Measurements from ENCODE around the gene GPR25.

The GPR25 gene

GRCh38 chr1:200888349-200888838 is 15.6 kb downstream of the GPR25 start:
- Histone ChIP-seq H3K27me3 (replicated peaks; ENCODE audit: insufficient read depth, low read length) (no peaks in the 10 kb centered on the region), H3K4me1 (ENCODE audit: low read length) (peaks cover 48% of the 10 kb centered on the region), H3K4me3 (ENCODE audit: low read length) (peak overlapping the region; percentile 33), H3F3A (ENCODE audit: insufficient read depth, low read length) (peaks cover 53% of the 10 kb centered on the region), H2AFZ (ENCODE audit: low read length) (peak overlapping the region; percentile 56), H3K27ac (ENCODE audit: low read length) (peak overlapping the region; percentile 70), H3K9me2 (replicated peaks; ENCODE audit: insufficient read depth, low read length) (no peaks in the 10 kb centered on the region), H3K79me2 (ENCODE audit: low read length) (peaks cover 35% of the 10 kb centered on the region), H3K9ac (ENCODE audit: low read length) (peak overlapping the region; percentile 27; the same call in 1 of the 2 replicates), H3K36me3 (replicated peaks; ENCODE audit: insufficient read depth, low read length) (no peaks in the 10 kb centered on the region), H3K4me2 (ENCODE audit: low read depth, low read length) (peak overlapping the region; percentile 79), H4K20me1 (ENCODE audit: insufficient read depth, low read length) (no peaks in the 10 kb centered on the region), H3K9me3 (replicated peaks; ENCODE audit: insufficient read depth, low read length) (no peaks in the 10 kb centered on the region)
- peak; percentile 98 for DNase-seq
- no peak for TF ChIP-seq CTCF (IDR thresholded peaks at IDR 0.05; ENCODE audit: low read length)
- no peak for TF ChIP-seq EZH2phosphoT487 (IDR thresholded peaks at IDR 0.05; ENCODE audit: low read length)
- no peak for TF ChIP-seq EZH2 (optimal IDR thresholded peaks at IDR 0.05; ENCODE audit: low read depth, low read length)

GRCh38 chr1:200889571-200889970 is 16.8 kb downstream of the GPR25 start:
- no peak overlapping the region for H3K4me2 ChIP-seq (ENCODE audit: low read depth, low read length)
- H2AFZ ChIP-seq (ENCODE audit: low read length), result no peak overlapping the region
- no peak overlapping the region for H3K9ac ChIP-seq (ENCODE audit: low read length)
- no peaks in the 10 kb centered on the region for H4K20me1 ChIP-seq (ENCODE audit: insufficient read depth, low read length)
- H3K9me2 ChIP-seq (replicated peaks; ENCODE audit: insufficient read depth, low read length), result no peaks in the 10 kb centered on the region
- peaks cover 49% of the 10 kb centered on the region for H3F3A ChIP-seq (ENCODE audit: insufficient read depth, low read length)
- no peak for TF ChIP-seq EZH2 (optimal IDR thresholded peaks at IDR 0.05; ENCODE audit: low read depth, low read length)
- no peak for TF ChIP-seq EZH2phosphoT487 (IDR thresholded peaks at IDR 0.05; ENCODE audit: low read length)
- TF ChIP-seq CTCF (IDR thresholded peaks at IDR 0.05; ENCODE audit: low read length), result no peak
- H3K9me3 ChIP-seq (replicated peaks; ENCODE audit: insufficient read depth, low read length), result no peaks in the 10 kb centered on the region
- H3K4me3 ChIP-seq (ENCODE audit: low read length), result no peak overlapping the region
- peaks cover 59% of the 10 kb centered on the region for H3K4me1 ChIP-seq (ENCODE audit: low read length)
- H3K79me2 ChIP-seq (ENCODE audit: low read length), result peaks cover 47% of the 10 kb centered on the region
- DNase-seq, result no peak
- no peaks in the 10 kb centered on the region for H3K36me3 ChIP-seq (replicated peaks; ENCODE audit: insufficient read depth, low read length)
- H3K27me3 ChIP-seq (replicated peaks; ENCODE audit: insufficient read depth, low read length), result no peaks in the 10 kb centered on the region
- no peak overlapping the region for H3K27ac ChIP-seq (ENCODE audit: low read length)

GRCh38 chr1:200890027-200890426 is 17.2 kb downstream of the GPR25 start:
- Histone ChIP-seq H3K4me3 (ENCODE audit: low read length) (peak overlapping the region; percentile 79; the same call in 1 of the 2 replicates), H4K20me1 (ENCODE audit: insufficient read depth, low read length) (no peaks in the 10 kb centered on the region), H3K9me3 (replicated peaks; ENCODE audit: insufficient read depth, low read length) (no peaks in the 10 kb centered on the region), H3K36me3 (replicated peaks; ENCODE audit: insufficient read depth, low read length) (no peaks in the 10 kb centered on the region), H3K4me2 (ENCODE audit: low read depth, low read length) (peak overlapping the region; percentile 83; the same call in 1 of the 2 replicates), H3K27me3 (replicated peaks; ENCODE audit: insufficient read depth, low read length) (no peaks in the 10 kb centered on the region), H3K9me2 (replicated peaks; ENCODE audit: insufficient read depth, low read length) (no peaks in the 10 kb centered on the region), H3K79me2 (ENCODE audit: low read length) (peaks cover 52% of the 10 kb centered on the region), H3K9ac (ENCODE audit: low read length) (peak overlapping the region; percentile 97; the same call in 1 of the 2 replicates), H2AFZ (ENCODE audit: low read length) (no peak overlapping the region), H3F3A (ENCODE audit: insufficient read depth, low read length) (peaks cover 49% of the 10 kb centered on the region), H3K4me1 (ENCODE audit: low read length) (peaks cover 64% of the 10 kb centered on the region), H3K27ac (ENCODE audit: low read length) (no peak overlapping the region)
- DNase-seq, result no peak
- no peak for TF ChIP-seq EZH2phosphoT487 (IDR thresholded peaks at IDR 0.05; ENCODE audit: low read length)
- TF ChIP-seq EZH2 (optimal IDR thresholded peaks at IDR 0.05; ENCODE audit: low read depth, low read length), result no peak
- TF ChIP-seq CTCF (IDR thresholded peaks at IDR 0.05; ENCODE audit: low read length), result no peak
